Kasumi-1 (cell line): Measurements from ENCODE around the gene LARGE1.
"Not testable (repeated sequence)": the region's sequence is repeated elsewhere in the genome, so short reads cannot be mapped to it uniquely, and the experiment has no call there.

Experiments
- DNase-seq, 2 experiments: peaks; one replicate each; lab custom pipeline; 2025; lab: John Stamatoyannopoulos, UW

The LARGE1 gene

GRCh38 chr22:33597274-33597985 is 322.8 kb downstream of the LARGE1 start:
- DNase-seq, result no peak

GRCh38 chr22:33593818-33594217 is 326.5 kb downstream of the LARGE1 start:
- no peak for DNase-seq

- DNase-seq, result no peak
These were observed 328.3 kb downstream of the LARGE1 start for GRCh38 chr22:33591946-33592345.

- no peak for DNase-seq
These were observed 331.0 kb downstream of the LARGE1 start for GRCh38 chr22:33589297-33589696.

- no peak for DNase-seq
These were observed 331.4 kb downstream of the LARGE1 start for GRCh38 chr22:33588860-33589259.

GRCh38 chr22:33584152-33584551 is 336.1 kb downstream of the LARGE1 start:
- no peak for DNase-seq

- no peak for DNase-seq
These were observed 337.4 kb downstream of the LARGE1 start for GRCh38 chr22:33582822-33583400.

GRCh38 chr22:33580310-33580709 is 340.0 kb downstream of the LARGE1 start:
- DNase-seq, result no peak

- DNase-seq, result peak in 1 of 2 experiments; percentile 40
These were observed 340.7 kb downstream of the LARGE1 start for GRCh38 chr22:33579448-33580093.

- DNase-seq, result no peak
These were observed 341.5 kb downstream of the LARGE1 start for GRCh38 chr22:33578752-33579151.

GRCh38 chr22:33577862-33578411 is 342.3 kb downstream of the LARGE1 start:
- DNase-seq, result no peak

GRCh38 chr22:33576205-33576604 is 344.1 kb downstream of the LARGE1 start:
- no peak for DNase-seq

GRCh38 chr22:33575771-33576170 is 344.5 kb downstream of the LARGE1 start:
- no peak for DNase-seq

- DNase-seq, result no peak
These were observed 345.2 kb downstream of the LARGE1 start for GRCh38 chr22:33575041-33575440.

- no peak for DNase-seq
These were observed 346.8 kb downstream of the LARGE1 start for GRCh38 chr22:33573479-33573878.

GRCh38 chr22:33572086-33572485 is 348.2 kb downstream of the LARGE1 start:
- DNase-seq, result no peak

- no peak for DNase-seq
These were observed 350.2 kb downstream of the LARGE1 start for GRCh38 chr22:33570110-33570509.

GRCh38 chr22:33569559-33569958 is 350.7 kb downstream of the LARGE1 start:
- DNase-seq, result no peak

- DNase-seq, result no peak
These were observed 351.3 kb downstream of the LARGE1 start for GRCh38 chr22:33569018-33569417.

- not testable (repeated sequence) for DNase-seq
These were observed 353.8 kb downstream of the LARGE1 start for GRCh38 chr22:33566495-33566894.

GRCh38 chr22:33565580-33565995 is 354.7 kb downstream of the LARGE1 start:
- no peak for DNase-seq

- no peak for DNase-seq
These were observed 355.6 kb downstream of the LARGE1 start for GRCh38 chr22:33564683-33565082.
